Measurements from ENCODE around the gene CBX8.

The CBX8 gene

DNA sequence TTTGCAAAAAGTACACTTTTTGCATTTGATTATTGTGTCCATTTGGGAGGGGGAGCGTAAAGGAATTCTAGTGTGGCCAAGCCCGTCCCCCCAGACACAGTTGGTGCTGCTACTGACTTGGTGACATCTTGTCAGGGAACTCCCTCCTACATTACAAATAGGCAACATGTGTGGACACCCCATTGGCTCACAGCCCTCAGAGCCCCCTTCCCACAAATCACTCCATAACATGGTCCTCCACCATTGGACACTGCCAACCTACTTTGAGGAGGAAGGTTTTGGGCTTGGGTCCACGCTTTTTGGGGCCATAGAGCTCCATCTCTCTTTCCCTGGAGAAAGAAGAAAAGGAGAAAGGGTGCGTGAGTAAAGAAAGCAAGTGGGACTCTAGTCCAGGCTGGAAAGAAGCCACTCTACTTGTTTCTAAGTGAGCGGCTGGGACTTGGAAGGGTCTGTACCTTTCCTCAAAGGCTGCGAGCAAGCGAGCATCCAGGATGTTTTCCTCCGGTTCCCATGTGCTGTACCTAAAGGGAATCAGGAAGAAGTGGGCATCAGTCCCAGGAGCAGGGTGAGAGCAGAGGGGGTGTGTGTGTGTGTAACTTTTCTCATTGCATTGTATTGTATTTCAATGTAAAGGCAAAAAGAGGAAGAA is 958 bp downstream of the CBX8 start:
- no peak overlapping the region for H3K4me3 ChIP-seq (ENCODE audit: low read depth, low read length)

DNA sequence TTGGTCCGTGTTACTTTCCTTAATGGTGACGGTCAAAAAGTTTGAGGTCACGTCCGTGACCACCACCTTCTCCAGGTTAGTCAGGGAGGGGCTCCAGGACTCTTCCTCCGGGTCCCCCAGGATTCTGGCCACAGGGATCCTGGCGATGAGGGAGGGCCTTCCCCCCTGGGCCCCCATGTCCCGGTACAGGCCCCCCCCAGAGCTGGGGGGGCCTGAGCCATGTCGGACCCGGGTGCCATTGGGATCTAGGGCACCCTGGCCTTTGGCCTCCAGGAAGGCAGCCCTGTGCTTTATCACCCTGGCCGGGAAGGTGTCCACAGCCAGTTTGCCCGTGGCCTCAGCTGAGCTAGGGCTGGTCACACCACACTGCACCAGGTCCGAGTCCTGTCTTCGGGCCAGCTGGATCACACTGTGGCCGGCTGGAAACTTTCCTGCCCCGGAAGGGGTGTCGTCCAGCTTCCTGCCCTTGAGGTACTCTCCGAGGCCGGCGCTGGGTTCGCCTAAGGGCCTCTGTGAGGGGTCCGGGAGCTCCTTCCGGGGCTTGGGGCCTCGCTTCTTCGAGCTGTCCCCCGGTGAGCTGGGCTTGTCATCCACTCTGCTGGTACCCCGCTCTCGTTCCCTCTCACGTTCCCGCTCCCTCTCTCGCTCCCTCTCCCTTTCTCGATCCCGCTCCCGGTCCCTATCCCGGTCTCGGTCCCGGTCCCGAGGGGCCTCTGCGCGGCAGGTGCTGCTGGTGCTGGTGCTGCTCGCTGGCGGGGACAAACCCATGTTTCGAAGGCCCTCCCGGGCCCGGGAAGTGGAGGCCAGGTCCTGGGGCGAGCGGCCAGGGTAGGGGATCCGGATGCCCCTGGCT is 2.0 kb downstream of the CBX8 start:
- no peak overlapping the region for H3K4me3 ChIP-seq (ENCODE audit: low read depth, low read length)

- H3K4me3 ChIP-seq (ENCODE audit: low read depth, low read length): no peak overlapping the region
Observed at GRCh38 chr17:79793924-79794304, 3.0 kb downstream of the CBX8 start.

DNA sequence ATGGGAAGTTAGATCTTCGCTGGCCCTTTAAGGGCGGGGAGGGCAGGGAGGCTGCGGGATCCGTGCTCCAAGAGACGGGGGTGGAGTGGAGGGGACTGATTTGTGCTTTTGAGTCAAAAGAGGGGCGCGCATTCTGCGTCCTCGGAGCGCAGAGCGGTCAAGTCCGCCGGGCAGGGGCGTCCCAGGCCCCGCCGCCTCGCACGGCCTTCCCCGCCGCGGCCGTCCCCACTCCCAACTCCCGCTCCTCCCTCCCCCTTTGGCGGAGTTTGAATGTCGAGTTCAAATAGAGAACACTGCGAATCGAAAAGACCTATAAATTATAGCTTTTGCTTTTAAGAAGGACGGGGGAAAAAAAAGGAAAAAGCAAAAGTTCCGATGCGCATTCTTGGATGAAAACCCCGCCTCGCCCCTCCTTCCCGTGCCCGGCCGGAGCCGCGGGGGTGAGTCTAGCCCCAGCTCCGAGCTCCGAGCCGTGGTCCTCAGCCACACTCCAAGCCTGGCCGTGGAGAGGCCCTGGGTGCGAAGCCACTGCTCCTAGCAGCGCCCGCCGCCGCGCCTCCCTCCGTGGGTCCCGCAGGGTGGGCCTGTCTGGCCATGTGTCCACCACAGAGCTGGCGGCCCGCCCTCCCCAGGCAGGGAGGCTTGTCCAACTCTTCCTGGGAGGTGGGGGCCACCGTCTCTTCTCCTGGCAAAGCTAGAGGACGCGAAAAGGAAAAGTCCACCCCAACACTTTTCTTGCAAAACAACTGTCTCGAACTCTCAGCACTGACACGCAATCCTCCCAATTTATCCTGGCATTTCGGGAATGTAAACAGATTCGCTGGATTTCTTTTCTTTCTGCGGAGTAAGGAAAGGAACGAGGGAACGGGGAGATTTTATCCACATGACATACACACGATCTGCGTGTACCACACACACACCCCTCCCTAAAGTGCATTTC is 3.6 kb downstream of the CBX8 start:
- H3K4me3 ChIP-seq (ENCODE audit: low read depth, low read length): peak overlapping the region; percentile 8

- H3K4me3 ChIP-seq (ENCODE audit: low read depth, low read length): no peak overlapping the region
Observed at GRCh38 chr17:79792341-79792871, 4.5 kb downstream of the CBX8 start.

- H3K4me3 ChIP-seq (ENCODE audit: low read depth, low read length): no peak overlapping the region
Observed at GRCh38 chr17:79791735-79792161, 5.1 kb downstream of the CBX8 start.

GRCh38 chr17:79790805-79791734 is 5.8 kb downstream of the CBX8 start:
- H3K4me3 ChIP-seq (ENCODE audit: low read depth, low read length): no peak overlapping the region

DNA sequence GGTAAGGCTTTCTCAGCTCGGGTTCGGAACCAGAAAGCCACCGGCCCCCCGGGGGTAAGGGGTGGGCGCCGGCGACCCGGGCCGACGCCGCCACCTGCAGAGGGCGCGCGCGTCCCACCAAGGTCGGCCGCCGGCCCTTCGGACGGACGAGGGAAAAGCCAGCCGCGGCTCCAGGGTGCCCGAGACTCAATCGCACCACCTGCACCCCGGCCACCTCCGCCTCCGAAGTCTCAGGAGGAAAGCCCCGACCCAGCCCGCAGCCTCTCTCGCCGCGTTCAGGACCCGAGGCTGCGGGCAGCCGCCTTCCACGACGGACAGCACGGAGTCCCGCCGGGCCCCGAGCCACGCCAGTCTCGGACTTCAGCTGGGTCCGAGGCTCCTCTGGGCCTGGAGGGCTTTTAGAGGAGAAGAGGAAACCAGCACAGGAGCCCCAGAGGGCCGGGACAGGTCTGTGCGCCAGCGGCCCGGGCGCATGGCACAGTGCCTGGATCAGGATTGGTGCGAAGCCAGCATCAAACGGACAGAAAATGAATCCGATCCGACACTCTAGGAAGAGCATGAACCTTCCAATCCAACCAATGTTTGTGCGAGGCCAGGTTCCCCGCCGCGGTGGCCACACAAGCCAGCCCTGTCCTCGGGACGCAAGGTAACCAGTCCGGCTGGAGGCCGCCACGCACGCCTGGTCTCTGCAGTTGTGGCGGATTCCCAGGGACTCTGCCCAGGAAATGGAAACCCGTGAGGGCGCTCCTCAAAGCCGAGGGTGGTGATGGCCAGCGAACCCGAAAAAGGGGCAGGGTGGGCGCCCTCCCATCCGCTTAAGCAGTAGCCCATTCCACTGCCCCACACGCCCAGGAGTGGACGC is 6.7 kb downstream of the CBX8 start:
- peak overlapping the region; percentile 13 for H3K4me3 ChIP-seq (ENCODE audit: low read depth, low read length)

DNA sequence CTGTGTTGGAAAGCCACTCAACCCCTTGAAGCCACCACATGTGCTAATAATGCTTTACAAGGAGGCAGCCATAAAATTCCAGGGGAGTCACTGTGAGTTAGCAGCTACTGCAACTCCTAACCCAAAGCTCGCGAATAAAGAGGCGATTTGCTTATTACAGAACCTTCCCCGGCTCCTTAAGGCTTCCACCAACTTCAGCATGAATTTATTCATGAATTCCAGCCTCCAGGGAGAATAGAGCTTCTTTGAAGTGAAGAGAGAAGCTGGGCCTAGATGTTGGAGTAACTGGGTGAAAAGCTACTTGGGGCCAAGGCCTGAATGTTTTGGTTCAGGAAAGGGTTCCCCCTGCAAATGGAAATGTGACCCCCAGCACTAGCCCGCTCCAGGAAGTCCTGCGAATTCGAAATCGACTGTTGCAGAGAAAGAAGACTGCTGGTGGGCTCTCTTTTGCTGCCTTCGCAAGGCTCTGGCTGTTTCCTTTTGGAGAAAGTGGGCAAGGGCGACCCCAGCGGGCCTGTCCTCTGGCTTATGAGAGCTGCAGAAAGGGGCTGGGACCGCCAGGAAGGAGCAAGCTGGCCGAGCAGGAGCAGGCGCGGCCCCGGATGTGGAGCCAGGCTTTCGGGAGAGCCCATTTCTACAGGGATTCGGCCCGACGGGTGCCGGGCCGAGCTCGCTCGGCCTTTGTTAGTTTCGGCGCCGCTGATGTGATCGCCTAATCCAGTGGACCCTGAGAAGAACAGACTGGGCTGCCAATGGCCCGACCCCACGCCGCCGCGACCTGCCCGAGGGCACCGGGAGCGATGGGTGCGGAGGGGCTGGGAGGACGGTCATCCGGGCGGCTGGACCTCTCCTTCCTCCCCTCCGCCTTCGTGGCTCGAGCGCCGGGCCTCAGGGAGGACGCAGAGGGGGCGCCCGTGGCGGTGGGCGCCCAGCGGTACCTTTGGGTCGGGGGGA is 7.6 kb downstream of the CBX8 start:
- peak overlapping the region; percentile 13 for H3K4me3 ChIP-seq (ENCODE audit: low read depth, low read length)

GRCh38 chr17:79788455-79788854 is 8.4 kb downstream of the CBX8 start:
- no peak overlapping the region for H3K4me3 ChIP-seq (ENCODE audit: low read depth, low read length)

DNA sequence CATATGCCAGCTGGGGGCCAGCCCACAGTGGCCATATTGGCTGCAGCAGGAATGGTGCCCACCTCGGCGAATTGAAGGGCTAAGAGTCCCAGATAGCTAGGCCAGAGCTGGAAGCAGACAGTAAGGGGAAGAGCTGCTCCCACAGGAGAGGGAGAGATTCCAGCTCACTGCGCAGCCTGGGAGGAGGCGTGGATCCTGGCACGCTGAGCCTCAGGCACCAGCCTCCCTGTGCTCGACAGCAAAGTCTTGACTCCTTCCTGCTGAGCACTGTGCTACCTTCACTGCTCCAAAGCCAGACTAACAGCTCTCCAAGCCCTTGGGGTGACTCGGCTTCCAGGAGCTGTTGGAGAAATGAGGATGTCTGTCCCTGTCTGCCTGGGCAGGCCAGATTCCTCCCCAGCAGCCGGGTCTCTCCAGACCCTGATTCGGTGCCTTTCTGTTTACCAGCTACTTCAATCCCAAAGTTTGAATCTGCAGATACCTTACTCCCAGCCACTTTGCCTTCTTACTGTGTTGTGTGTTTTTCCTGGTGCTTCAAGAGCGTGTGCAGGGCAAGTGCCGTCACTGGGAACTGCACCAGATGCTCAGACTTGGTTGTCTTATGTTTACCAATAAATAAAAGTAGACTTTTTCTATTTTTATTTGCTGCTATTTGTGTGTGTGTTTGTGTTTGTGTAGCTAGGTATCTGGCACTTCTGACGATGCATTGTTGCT is 9.8 kb downstream of the CBX8 start:
- no peak overlapping the region for H3K4me3 ChIP-seq (ENCODE audit: low read depth, low read length)

- no peak overlapping the region for H3K4me3 ChIP-seq (ENCODE audit: low read depth, low read length)
Observed at GRCh38 chr17:79785900-79786810, 10.7 kb downstream of the CBX8 start.

DNA sequence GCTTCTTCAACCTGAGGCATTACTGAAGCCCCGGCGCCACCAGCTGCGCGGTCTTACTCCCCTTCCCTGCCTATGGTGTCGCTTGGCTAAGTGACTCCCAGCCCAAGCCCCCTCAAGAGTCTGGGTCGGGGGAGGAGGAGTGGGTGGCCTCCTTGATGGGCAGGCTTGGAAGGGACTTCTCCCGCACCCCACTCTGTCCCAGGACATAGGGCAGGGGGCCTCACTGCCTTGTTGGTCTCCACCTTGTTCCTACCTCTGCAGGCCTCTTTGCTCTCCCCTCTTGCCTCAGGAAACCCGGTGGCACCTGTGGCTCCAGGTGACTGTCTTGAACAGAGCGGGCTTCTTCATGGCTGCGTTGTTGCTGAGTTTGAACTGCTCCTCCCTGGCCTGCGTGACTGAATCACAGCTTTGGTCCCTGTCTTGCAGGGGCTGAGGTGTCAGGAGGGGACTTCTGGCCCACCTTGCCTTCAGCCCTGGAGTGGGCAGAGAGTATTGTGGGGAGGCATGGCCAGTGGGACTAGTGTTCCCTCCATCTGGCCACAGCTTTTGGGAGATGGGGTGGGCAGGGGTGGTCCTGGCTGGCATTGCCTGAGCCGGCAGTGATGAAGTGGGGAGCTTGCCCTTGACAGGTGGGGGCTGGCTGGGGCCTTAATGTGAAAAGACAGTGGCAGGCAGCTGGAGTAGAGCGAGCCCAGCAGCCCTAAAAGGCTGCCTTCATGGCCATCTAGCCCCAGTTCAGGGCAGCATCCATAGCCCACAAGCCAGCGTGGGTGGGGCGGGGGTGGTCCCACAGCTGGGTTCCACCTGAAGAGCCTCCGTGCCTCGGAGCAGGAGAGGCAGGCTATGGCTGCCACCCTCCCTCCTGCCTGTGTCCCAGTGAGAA is 11.6 kb downstream of the CBX8 start:
- no peak overlapping the region for H3K4me3 ChIP-seq (ENCODE audit: low read depth, low read length)

DNA sequence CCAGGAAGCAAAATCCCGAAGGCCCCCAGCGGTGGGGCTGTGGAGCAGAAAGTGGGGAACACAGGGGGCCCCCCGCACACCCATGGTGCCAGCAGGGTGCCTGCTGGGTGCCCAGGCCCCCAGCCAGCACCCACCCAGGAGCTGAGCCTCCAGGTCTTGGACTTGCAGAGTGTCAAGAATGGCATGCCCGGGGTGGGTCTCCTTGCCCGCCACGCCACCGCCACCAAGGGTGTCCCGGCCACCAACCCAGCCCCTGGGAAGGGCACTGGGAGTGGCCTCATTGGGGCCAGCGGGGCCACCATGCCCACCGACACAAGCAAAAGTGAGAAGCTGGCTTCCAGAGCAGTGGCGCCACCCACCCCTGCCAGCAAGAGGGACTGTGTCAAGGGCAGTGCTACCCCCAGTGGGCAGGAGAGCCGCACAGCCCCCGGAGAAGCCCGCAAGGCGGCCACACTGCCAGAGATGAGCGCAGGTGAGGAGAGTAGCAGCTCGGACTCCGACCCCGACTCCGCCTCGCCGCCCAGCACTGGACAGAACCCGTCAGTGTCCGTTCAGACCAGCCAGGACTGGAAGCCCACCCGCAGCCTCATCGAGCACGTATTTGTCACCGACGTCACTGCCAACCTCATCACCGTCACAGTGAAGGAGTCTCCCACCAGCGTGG is 12.4 kb downstream of the CBX8 start:
- H3K4me3 ChIP-seq (ENCODE audit: low read depth, low read length): no peak overlapping the region

GRCh38 chr17:79783891-79784290 is 13.0 kb downstream of the CBX8 start:
- no peak overlapping the region for H3K4me3 ChIP-seq (ENCODE audit: low read depth, low read length)

All from iPS-11a (cell line).